ENCODE data around the gene MUS81. TPM values are rescaled to one million over a fixed set of nuclear protein-coding genes. Genes with fewer than 3 reads are reported as not detected.
A peak's percentile ranks its signal among the peaks of the same experiment; 100 is the strongest.

MUS81 gene
- total and polyA plus RNA-seq, 9 of the 15 experiments (the other 6 are each of a cell fraction or from before 2014, with no cell fraction given), result 13.4 to 118 (median 53.7) TPM

DNA sequence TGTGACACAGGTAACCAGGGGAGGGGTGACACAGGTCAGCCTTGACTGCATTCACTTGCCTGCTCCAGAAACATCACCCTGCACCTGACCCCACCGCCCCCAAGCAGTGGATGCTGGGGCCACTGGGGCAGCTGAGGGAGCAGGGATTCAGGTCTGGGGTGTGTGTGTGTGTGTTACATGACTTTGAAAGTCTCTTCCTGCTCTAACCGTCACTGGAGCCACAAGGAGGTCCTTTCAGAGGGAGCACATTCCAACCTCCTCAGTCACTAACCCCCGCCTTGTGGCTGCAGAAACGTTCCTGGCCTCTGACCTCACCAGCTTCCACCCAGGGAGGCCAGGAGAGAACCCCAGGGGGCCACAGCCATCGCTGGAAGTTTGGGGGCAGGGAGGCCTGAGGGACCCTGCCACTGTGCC lies 42.8 kb downstream of the MUS81 start (continued):
- TF ChIP-seq, protein P1, sequence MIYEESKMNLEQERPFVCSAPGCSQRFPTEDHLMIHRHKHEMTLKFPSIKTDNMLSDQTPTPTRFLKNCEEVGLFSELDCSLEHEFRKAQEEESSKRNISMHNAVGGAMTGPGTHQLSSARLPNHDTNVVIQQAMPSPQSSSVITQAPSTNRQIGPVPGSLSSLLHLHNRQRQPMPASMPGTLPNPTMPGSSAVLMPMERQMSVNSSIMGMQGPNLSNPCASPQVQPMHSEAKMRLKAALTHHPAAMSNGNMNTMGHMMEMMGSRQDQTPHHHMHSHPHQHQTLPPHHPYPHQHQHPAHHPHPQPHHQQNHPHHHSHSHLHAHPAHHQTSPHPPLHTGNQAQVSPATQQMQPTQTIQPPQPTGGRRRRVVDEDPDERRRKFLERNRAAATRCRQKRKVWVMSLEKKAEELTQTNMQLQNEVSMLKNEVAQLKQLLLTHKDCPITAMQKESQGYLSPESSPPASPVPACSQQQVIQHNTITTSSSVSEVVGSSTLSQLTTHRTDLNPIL (CRISPR knock-in tag; IDR thresholded peaks at IDR 0.05), result no peak
- TF ChIP-seq VEZF1 (CRISPR knock-in tag; IDR thresholded peaks at IDR 0.05) (peak; percentile 44; the same call in 1 of the 2 replicates), SOX6 (IDR thresholded peaks at IDR 0.05) (no peak), CREB1 (IDR thresholded peaks at IDR 0.05) (peak; percentile 21; the same call in 1 of the 2 replicates), CREB1 (CRISPR knock-in tag; IDR thresholded peaks at IDR 0.05) (peak; percentile 61; the same call in 1 of the 2 replicates), MEF2A (IDR thresholded peaks at IDR 0.05; ENCODE audit: control insufficient read depth, low read depth, low read length) (no peak; the same call in 1 of the 2 replicates), KAT8 (IDR thresholded peaks at IDR 0.05; ENCODE audit: low read depth) (no peak), ZHX1 (conservative IDR thresholded peaks at IDR 0.05; ENCODE audit: low read length) (no peak), CBFA2T2 (conservative IDR thresholded peaks at IDR 0.05) (no peak), ZNF75A (CRISPR knock-in tag; IDR thresholded peaks at IDR 0.05) (no peak), CHD2 (IDR thresholded peaks at IDR 0.05; ENCODE audit: low read depth, low read length) (no peak), ZFP1 (CRISPR knock-in tag; IDR thresholded peaks at IDR 0.05) (no peak), NFE2 (IDR thresholded peaks at IDR 0.05; ENCODE audit: low read depth) (0 out of 2 replicates have a peak, but pooled peaks have one; percentile 5), ZNF274 (IDR thresholded peaks at IDR 0.05; ENCODE audit: borderline replicate concordance, low read depth, low read length) (no peak), ZNF778 (CRISPR knock-in tag; IDR thresholded peaks at IDR 0.05) (no peak), RUNX1 (IDR thresholded peaks at IDR 0.05; ENCODE audit: low read depth) (no peak), ZNF277 (CRISPR knock-in tag; IDR thresholded peaks at IDR 0.05; ENCODE audit: borderline replicate concordance) (no peak), PHB (CRISPR knock-in tag; IDR thresholded peaks at IDR 0.05) (no peak), MEF2D (tag; conservative IDR thresholded peaks at IDR 0.05; ENCODE audit: low read depth) (no peak), GATAD2B (IDR thresholded peaks at IDR 0.05; ENCODE audit: borderline replicate concordance) (no peak), HSF4 (CRISPR knock-in tag; IDR thresholded peaks at IDR 0.05; ENCODE audit: borderline replicate concordance) (no peak), ETV6 (IDR thresholded peaks at IDR 0.05; ENCODE audit: borderline replicate concordance in 1 of 2, low read depth in 2 of 2, low read length in 1 of 2) (no peak), ETV6 (CRISPR knock-in tag; IDR thresholded peaks at IDR 0.05; ENCODE audit: borderline replicate concordance) (no peak), FOS (IDR thresholded peaks at IDR 0.05; ENCODE audit: extremely low read depth, insufficient read length) (no peak), RBM22 (IDR thresholded peaks at IDR 0.05; ENCODE audit: low read depth, low read length, poor library complexity, severe bottlenecking) (no peak)
